ENCODE measurements around the gene CDHR5. TPM values are rescaled to one million over a fixed set of nuclear protein-coding genes. Genes with fewer than 3 reads are reported as not detected.
A peak's percentile ranks its signal among the peaks of the same experiment; 100 is the strongest.

The CDHR5 gene
- total and polyA plus RNA-seq, 2 donors (not counting 1 experiment from before 2014, with no cell fraction given): not detected

- H3K4me1 ChIP-seq (ENCODE audit: control insufficient read depth, extremely low read depth, insufficient read depth, low read length): no peaks in the 10 kb centered on the region
- no peak overlapping the region for H3K27ac ChIP-seq (ENCODE audit: insufficient read depth, low read length)
- H3K79me2 ChIP-seq (ENCODE audit: control insufficient read depth, insufficient read depth, low read length): no peaks in the 10 kb centered on the region
- no peak for TF ChIP-seq EZH2 (IDR thresholded peaks at IDR 0.05; ENCODE audit: low read length, missing control alignments)
- H3K9me3 ChIP-seq (ENCODE audit: control insufficient read depth, insufficient read depth, low read depth, low read length): no peaks in the 10 kb centered on the region
- no peaks in the 10 kb centered on the region for H3K27me3 ChIP-seq (ENCODE audit: control insufficient read depth, insufficient read depth, low read length)
- no peak overlapping the region for H3K9ac ChIP-seq (ENCODE audit: insufficient read depth, low read length)
- no peak overlapping the region for H2AFZ ChIP-seq (ENCODE audit: low read length)
- no peak for DNase-seq (ENCODE audit: low read depth in 2 of 2)
- H3K36me3 ChIP-seq (ENCODE audit: control insufficient read depth, insufficient read depth, low read length): peaks cover 9% of the 10 kb centered on the region
- H3K4me2 ChIP-seq (ENCODE audit: extremely low read depth, insufficient read depth, low read length): no peak overlapping the region
- H4K20me1 ChIP-seq (ENCODE audit: control insufficient read depth, extremely low read depth, insufficient read depth, low read length): no peaks in the 10 kb centered on the region
- no peak overlapping the region for H3K4me3 ChIP-seq (replicated peaks in 1 of 4; ENCODE audit: control extremely low read depth in 1 of 4, insufficient read depth in 1 of 4, low read depth in 3 of 4, low read length in 4 of 4)
Observed at GRCh38 chr11:673866-674265, 49.1 kb upstream of the CDHR5 start.

GRCh38 chr11:665704-666281 lies 41.0 kb upstream of the CDHR5 start:
- H2AFZ ChIP-seq (ENCODE audit: low read length): no peak overlapping the region
- no peaks in the 10 kb centered on the region for H3K36me3 ChIP-seq (ENCODE audit: control insufficient read depth, insufficient read depth, low read length)
- no peaks in the 10 kb centered on the region for H4K20me1 ChIP-seq (ENCODE audit: control insufficient read depth, extremely low read depth, insufficient read depth, low read length)
- no peak overlapping the region for H3K9ac ChIP-seq (ENCODE audit: insufficient read depth, low read length)
- H3K4me3 ChIP-seq (replicated peaks in 1 of 4; ENCODE audit: control extremely low read depth in 1 of 4, insufficient read depth in 1 of 4, low read depth in 3 of 4, low read length in 4 of 4): no peak overlapping the region
- peak overlapping the region; percentile 2 for H3K4me2 ChIP-seq (ENCODE audit: extremely low read depth, insufficient read depth, low read length)
- H3K27ac ChIP-seq (ENCODE audit: insufficient read depth, low read length): peak overlapping the region; percentile 54
- TF ChIP-seq EZH2 (IDR thresholded peaks at IDR 0.05; ENCODE audit: low read length, missing control alignments) (no peak), CTCF (conservative IDR thresholded peaks at IDR 0.05 in 1 of 2, IDR thresholded peaks at IDR 0.05 in 1 of 2; ENCODE audit: low read depth in 1 of 2, low read length in 2 of 2) (no peak)
- H3K79me2 ChIP-seq (ENCODE audit: control insufficient read depth, insufficient read depth, low read length): peaks cover 3% of the 10 kb centered on the region
- no peaks in the 10 kb centered on the region for H3K9me3 ChIP-seq (ENCODE audit: control insufficient read depth, insufficient read depth, low read depth, low read length)
- no peaks in the 10 kb centered on the region for H3K27me3 ChIP-seq (ENCODE audit: control insufficient read depth, insufficient read depth, low read length)
- DNase-seq (ENCODE audit: low read depth in 2 of 2): peak; percentile 10 to 62
- H3K4me1 ChIP-seq (ENCODE audit: control insufficient read depth, extremely low read depth, insufficient read depth, low read length): no peaks in the 10 kb centered on the region

- peak overlapping the region; percentile 2 for H3K4me2 ChIP-seq (ENCODE audit: extremely low read depth, insufficient read depth, low read length)
Observed at GRCh38 chr11:665062-665703, 40.4 kb upstream of the CDHR5 start.

More at GRCh38 chr11:665062-665703, 40.4 kb upstream of the CDHR5 start:
- Histone ChIP-seq H3K27me3 (ENCODE audit: control insufficient read depth, insufficient read depth, low read length) (no peaks in the 10 kb centered on the region), H2AFZ (ENCODE audit: low read length) (no peak overlapping the region), H3K79me2 (ENCODE audit: control insufficient read depth, insufficient read depth, low read length) (peaks cover 3% of the 10 kb centered on the region), H3K4me3 (replicated peaks in 1 of 4; ENCODE audit: control extremely low read depth in 1 of 4, insufficient read depth in 1 of 4, low read depth in 3 of 4, low read length in 4 of 4) (no peak overlapping the region), H3K9me3 (ENCODE audit: control insufficient read depth, insufficient read depth, low read depth, low read length) (no peaks in the 10 kb centered on the region), H3K9ac (ENCODE audit: insufficient read depth, low read length) (no peak overlapping the region), H4K20me1 (ENCODE audit: control insufficient read depth, extremely low read depth, insufficient read depth, low read length) (no peaks in the 10 kb centered on the region), H3K36me3 (ENCODE audit: control insufficient read depth, insufficient read depth, low read length) (no peaks in the 10 kb centered on the region), H3K27ac (ENCODE audit: insufficient read depth, low read length) (peak overlapping the region; percentile 54), H3K4me1 (ENCODE audit: control insufficient read depth, extremely low read depth, insufficient read depth, low read length) (no peaks in the 10 kb centered on the region)
- TF ChIP-seq CTCF (conservative IDR thresholded peaks at IDR 0.05 in 1 of 2, IDR thresholded peaks at IDR 0.05 in 1 of 2; ENCODE audit: low read depth in 1 of 2, low read length in 2 of 2): no peak
- TF ChIP-seq EZH2 (IDR thresholded peaks at IDR 0.05; ENCODE audit: low read length, missing control alignments): no peak
- peak in 1 of 2 donors; percentile 66 for DNase-seq (ENCODE audit: low read depth in 2 of 2)

Measured in fibroblast of lung (primary cell).